ENCODE measurements around the gene TFB1M.

Gene TFB1M

DNA sequence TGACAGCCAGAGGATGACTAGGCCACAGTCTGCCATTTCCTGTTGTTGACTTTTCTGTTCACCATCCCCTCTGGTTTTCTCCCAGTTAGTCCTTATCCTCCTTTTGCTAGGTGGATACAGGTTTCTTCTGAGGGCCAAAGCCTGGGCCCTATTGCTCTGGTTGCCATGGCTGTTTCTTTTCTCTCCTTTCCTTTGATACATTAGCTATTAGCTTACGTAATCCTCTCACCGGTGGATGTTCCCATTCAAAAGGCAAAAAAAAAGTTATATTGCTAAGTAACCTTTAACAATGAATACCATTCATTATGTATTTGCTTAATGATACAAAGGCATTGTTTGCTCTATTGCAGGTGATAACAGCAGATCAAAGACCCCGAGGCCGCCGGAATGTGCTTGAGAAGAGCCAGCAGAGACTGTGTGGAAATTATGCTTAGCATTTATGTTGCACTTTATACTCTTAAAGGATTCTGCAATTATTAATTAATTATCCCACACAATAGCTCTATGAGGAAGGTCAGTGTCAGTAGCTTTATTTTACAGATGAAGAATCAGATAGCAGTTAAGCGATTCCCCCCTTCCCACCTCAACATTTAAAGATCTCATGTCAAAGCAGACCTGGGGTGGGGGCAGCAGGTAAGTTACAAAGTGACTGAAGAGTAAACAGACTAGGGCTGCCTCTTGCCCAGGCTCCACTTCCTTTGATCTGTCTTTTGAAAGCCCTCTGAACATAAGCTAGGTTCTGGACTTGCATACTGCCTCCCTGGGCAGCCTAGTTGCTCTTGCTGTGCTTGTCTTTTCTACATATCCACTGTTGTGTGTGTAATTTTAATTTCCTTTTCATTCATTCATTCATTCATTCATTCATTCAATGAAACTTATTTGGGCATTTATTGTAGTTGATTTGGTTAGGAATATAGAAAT, 14.5 kb upstream of the TFB1M start:
- Histone ChIP-seq H3K4me3 (ENCODE audit: low read length) (no peak overlapping the region), H3K9me3 (ENCODE audit: insufficient read depth, low read length) (no peaks in the 10 kb centered on the region), H2AFZ (ENCODE audit: low read depth, low read length) (no peak overlapping the region), H3K79me2 (ENCODE audit: low read length) (no peaks in the 10 kb centered on the region), H3K9ac (ENCODE audit: low read length) (no peak overlapping the region), H3K27me3 (ENCODE audit: low read depth, low read length) (no peaks in the 10 kb centered on the region), H3K4me1 (ENCODE audit: low read length) (peaks cover 8% of the 10 kb centered on the region), H3K36me3 (replicated peaks; ENCODE audit: low read depth, low read length) (no peaks in the 10 kb centered on the region), H4K20me1 (ENCODE audit: insufficient read depth, low read length) (no peaks in the 10 kb centered on the region), H3K4me2 (ENCODE audit: low read length) (no peak overlapping the region), H3K27ac (ENCODE audit: low read length) (no peak overlapping the region)
- TF ChIP-seq, protein P1, sequence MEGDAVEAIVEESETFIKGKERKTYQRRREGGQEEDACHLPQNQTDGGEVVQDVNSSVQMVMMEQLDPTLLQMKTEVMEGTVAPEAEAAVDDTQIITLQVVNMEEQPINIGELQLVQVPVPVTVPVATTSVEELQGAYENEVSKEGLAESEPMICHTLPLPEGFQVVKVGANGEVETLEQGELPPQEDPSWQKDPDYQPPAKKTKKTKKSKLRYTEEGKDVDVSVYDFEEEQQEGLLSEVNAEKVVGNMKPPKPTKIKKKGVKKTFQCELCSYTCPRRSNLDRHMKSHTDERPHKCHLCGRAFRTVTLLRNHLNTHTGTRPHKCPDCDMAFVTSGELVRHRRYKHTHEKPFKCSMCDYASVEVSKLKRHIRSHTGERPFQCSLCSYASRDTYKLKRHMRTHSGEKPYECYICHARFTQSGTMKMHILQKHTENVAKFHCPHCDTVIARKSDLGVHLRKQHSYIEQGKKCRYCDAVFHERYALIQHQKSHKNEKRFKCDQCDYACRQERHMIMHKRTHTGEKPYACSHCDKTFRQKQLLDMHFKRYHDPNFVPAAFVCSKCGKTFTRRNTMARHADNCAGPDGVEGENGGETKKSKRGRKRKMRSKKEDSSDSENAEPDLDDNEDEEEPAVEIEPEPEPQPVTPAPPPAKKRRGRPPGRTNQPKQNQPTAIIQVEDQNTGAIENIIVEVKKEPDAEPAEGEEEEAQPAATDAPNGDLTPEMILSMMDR (IDR thresholded peaks at IDR 0.05; ENCODE audit: low read depth, low read length), result no peak
- no peak for TF ChIP-seq EZH2phosphoT487 (IDR thresholded peaks at IDR 0.05; ENCODE audit: low read depth)

DNA sequence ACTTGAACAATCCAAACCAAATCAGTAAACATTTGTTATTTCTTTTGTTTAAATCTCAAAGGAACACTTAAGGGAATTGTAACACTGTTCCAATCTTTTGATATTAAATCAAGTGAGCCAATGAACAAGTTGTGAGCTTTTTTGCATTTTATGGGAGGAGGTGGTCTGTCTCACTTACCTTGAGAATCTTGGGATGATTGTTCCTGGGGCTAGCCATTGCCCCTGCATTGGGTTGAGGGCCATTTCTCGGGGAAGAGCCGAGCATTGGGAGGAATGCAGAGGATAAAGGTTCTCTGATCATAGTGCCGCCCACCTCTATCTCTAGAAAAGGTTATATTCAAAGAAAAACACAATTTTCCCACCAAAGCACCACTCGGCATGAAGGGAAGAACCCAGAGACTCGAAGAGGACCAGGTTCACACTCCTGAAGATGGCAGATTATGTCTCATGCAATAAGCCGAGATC, 13.8 kb upstream of the TFB1M start:
- Histone ChIP-seq H3K79me2 (ENCODE audit: low read length) (no peaks in the 10 kb centered on the region), H3K4me1 (ENCODE audit: low read length) (peaks cover 1% of the 10 kb centered on the region; the same call in 1 of the 2 replicates), H3K36me3 (replicated peaks; ENCODE audit: low read depth, low read length) (no peaks in the 10 kb centered on the region), H3K27ac (ENCODE audit: low read length) (no peak overlapping the region), H3K27me3 (ENCODE audit: low read depth, low read length) (no peaks in the 10 kb centered on the region), H2AFZ (ENCODE audit: low read depth, low read length) (no peak overlapping the region), H3K4me2 (ENCODE audit: low read length) (no peak overlapping the region), H3K9ac (ENCODE audit: low read length) (no peak overlapping the region), H4K20me1 (ENCODE audit: insufficient read depth, low read length) (no peaks in the 10 kb centered on the region), H3K4me3 (ENCODE audit: low read length) (no peak overlapping the region), H3K9me3 (ENCODE audit: insufficient read depth, low read length) (no peaks in the 10 kb centered on the region)
- TF ChIP-seq, protein P1 (IDR thresholded peaks at IDR 0.05; ENCODE audit: low read depth, low read length), result no peak
- no peak for TF ChIP-seq EZH2phosphoT487 (IDR thresholded peaks at IDR 0.05; ENCODE audit: low read depth)

DNA sequence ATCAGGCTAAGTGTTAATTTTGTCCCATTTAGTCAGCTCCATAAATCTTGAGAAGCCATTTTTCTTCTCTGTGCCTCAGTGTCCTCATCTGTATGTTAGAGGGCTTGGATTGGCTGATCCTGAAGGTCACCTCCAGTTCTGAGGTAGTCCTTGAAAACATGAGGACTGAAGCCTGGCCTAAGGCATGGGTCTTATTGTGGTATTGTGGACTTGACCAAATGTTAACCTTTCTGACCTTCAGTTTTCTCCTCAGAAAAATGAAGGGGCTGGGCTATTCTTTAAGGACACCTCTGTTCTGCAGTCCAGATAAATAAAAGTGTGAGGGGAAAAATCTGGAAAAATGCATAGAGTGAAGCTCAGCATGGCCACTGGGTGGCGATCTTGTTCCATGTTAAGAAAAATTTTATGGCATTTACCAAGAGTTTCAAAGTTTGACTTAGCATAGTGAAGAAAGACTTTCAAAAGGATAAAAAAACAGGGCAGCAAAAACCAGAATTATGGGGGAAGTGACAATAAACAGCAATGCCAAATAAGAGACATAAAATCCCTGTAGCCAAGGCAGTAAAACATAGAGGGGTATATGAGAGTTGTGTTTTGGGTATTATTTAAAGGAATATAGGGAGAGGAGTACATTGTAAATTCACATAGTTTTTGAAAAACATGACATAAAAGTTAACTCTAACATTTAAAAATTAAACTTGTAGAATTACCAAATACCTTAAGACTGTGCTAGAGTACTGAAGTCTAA, 13.2 kb upstream of the TFB1M start:
- no peaks in the 10 kb centered on the region for H4K20me1 ChIP-seq (ENCODE audit: insufficient read depth, low read length)
- no peak overlapping the region for H3K4me2 ChIP-seq (ENCODE audit: low read length)
- no peaks in the 10 kb centered on the region for H3K27me3 ChIP-seq (ENCODE audit: low read depth, low read length)
- TF ChIP-seq, protein P1 (IDR thresholded peaks at IDR 0.05; ENCODE audit: low read depth, low read length), result peak; percentile 78
- no peak for TF ChIP-seq EZH2phosphoT487 (IDR thresholded peaks at IDR 0.05; ENCODE audit: low read depth)
- no peak overlapping the region for H3K27ac ChIP-seq (ENCODE audit: low read length)
- H3K36me3 ChIP-seq (replicated peaks; ENCODE audit: low read depth, low read length), result no peaks in the 10 kb centered on the region
- H3K4me1 ChIP-seq (ENCODE audit: low read length), result no peaks in the 10 kb centered on the region
- no peak overlapping the region for H3K9ac ChIP-seq (ENCODE audit: low read length)
- H2AFZ ChIP-seq (ENCODE audit: low read depth, low read length), result no peak overlapping the region
- no peak overlapping the region for H3K4me3 ChIP-seq (ENCODE audit: low read length)
- no peaks in the 10 kb centered on the region for H3K9me3 ChIP-seq (ENCODE audit: insufficient read depth, low read length)
- no peaks in the 10 kb centered on the region for H3K79me2 ChIP-seq (ENCODE audit: low read length)
